OCI-LY3 (cell line): ENCODE measurements around the gene FBRSL1.

ENCODE experiments used
- H2AFZ ChIP-seq: fragments of 200-600, 300-600 bp; shearing (Covaris generic); 2 replicates; pipeline ENCODE4 v1.6.0; 2014; ENCODE audit warnings: antibody characterized with exemption, low read depth, low read length
- H3K27ac ChIP-seq: fragments of 200-600, 300-600 bp; sonication (generic); 2 replicates; pipeline ENCODE4 v1.5.1; 2014; ENCODE audit warnings: mild to moderate bottlenecking, low read length, moderate library complexity, mixed read lengths
- H3K27me3 ChIP-seq: fragments of 200-600, 300-600 bp; sonication (generic); 2 replicates; pipeline ENCODE4 v1.6.1; 2014; ENCODE audit warnings: low read depth, low read length, mixed read lengths
- H3K36me3 ChIP-seq: fragments of 200-600, 300-600 bp; sonication (generic); replicated peaks from 2 replicates; pipeline ENCODE3; 2014; ENCODE audit warnings: low read depth, low read length, mixed read lengths
- H3K4me1 ChIP-seq: fragments of 300-600, 200-600 bp; sonication (generic); 2 replicates; pipeline ENCODE4 v1.6.1; 2014; ENCODE audit warnings: low read length, mixed read lengths
- H3K4me2 ChIP-seq: fragments of 200-600, 300-600 bp; sonication (generic); 2 replicates; pipeline ENCODE4 v1.6.1; 2014; ENCODE audit warnings: low read length, mixed read lengths
- H3K4me3 ChIP-seq: fragments of 300-600, 200-600 bp; sonication (generic); 2 replicates; pipeline ENCODE4 v1.5.1; 2014; ENCODE audit warnings: antibody characterized with exemption, mild to moderate bottlenecking, low read length, moderate library complexity
- H3K79me2 ChIP-seq: fragments of 300-600, 200-600 bp; shearing (Covaris generic); 2 replicates; pipeline ENCODE4 v1.6.1; 2014; ENCODE audit warnings: mild to moderate bottlenecking, low read length, mixed read lengths
- H3K9ac ChIP-seq: fragments of 300-600, 200-600 bp; shearing (Covaris generic); 2 replicates; pipeline ENCODE4 v1.6.0; 2014; ENCODE audit warnings: mild to moderate bottlenecking, low read length, moderate library complexity
- H3K9me3 ChIP-seq: fragments of 200-600, 300-600 bp; shearing (Covaris generic); 2 replicates; pipeline ENCODE4 v1.6.1; 2014; ENCODE audit warnings: low read length, mixed read lengths; ENCODE audit not compliant: insufficient read depth
- H4K20me1 ChIP-seq: fragments of 200-600, 300-600 bp; sonication (generic); 2 replicates; pipeline ENCODE4 v1.6.1; 2016; ENCODE audit warnings: low read length, mixed read lengths; ENCODE audit not compliant: insufficient read depth
- CTCF ChIP-seq: fragments of 200-600, 300-600 bp; sonication (generic); IDR thresholded peaks from 2 replicates; pipeline ENCODE4 v1.5.1; 2014; ENCODE audit warnings: antibody characterized with exemption, low read length, low read depth
- EZH2phosphoT487 ChIP-seq: fragments of 200-600 bp; shearing (Covaris generic); IDR thresholded peaks from 2 replicates; pipeline ENCODE4 v1.6.1; 2018; ENCODE audit warnings: antibody characterized with exemption, mixed run types, low read depth

FBRSL1 gene

GRCh38 chr12:132477017-132477702, 12.8 kb upstream of the FBRSL1 start:
- no peak overlapping the region for H3K4me2 ChIP-seq
- no peak overlapping the region for H3K9ac ChIP-seq
- no peaks in the 10 kb centered on the region for H3K36me3 ChIP-seq
- H3K79me2 ChIP-seq: no peaks in the 10 kb centered on the region
- H3K27me3 ChIP-seq: peaks cover 4% of the 10 kb centered on the region; the same call in 1 of the 2 replicates
- H3K27ac ChIP-seq: no peak overlapping the region
- no peaks in the 10 kb centered on the region for H4K20me1 ChIP-seq
- no peak overlapping the region for H3K4me3 ChIP-seq
- no peak overlapping the region for H2AFZ ChIP-seq
- H3K9me3 ChIP-seq: no peaks in the 10 kb centered on the region
- H3K4me1 ChIP-seq: peaks cover 9% of the 10 kb centered on the region
- TF ChIP-seq CTCF (no peak), EZH2phosphoT487 (no peak)

- Histone ChIP-seq H3K4me3 (no peak overlapping the region), H2AFZ (no peak overlapping the region), H3K9ac (no peak overlapping the region), H4K20me1 (no peaks in the 10 kb centered on the region), H3K27ac (no peak overlapping the region), H3K4me2 (no peak overlapping the region), H3K9me3 (no peaks in the 10 kb centered on the region), H3K27me3 (peaks cover 4% of the 10 kb centered on the region; the same call in 1 of the 2 replicates), H3K79me2 (no peaks in the 10 kb centered on the region), H3K36me3 (no peaks in the 10 kb centered on the region), H3K4me1 (peaks cover 10% of the 10 kb centered on the region)
- TF ChIP-seq EZH2phosphoT487 (no peak), CTCF (no peak)
Measured at GRCh38 chr12:132477703-132478432, 12.1 kb upstream of the FBRSL1 start.

GRCh38 chr12:132478433-132478803, 11.5 kb upstream of the FBRSL1 start:
- peaks cover 10% of the 10 kb centered on the region for H3K4me1 ChIP-seq
- H3K36me3 ChIP-seq: no peaks in the 10 kb centered on the region
- H3K4me2 ChIP-seq: no peak overlapping the region
- H3K9ac ChIP-seq: no peak overlapping the region
- TF ChIP-seq EZH2phosphoT487 (no peak), CTCF (no peak)
- H3K27ac ChIP-seq: no peak overlapping the region
- H4K20me1 ChIP-seq: no peaks in the 10 kb centered on the region
- no peak overlapping the region for H2AFZ ChIP-seq
- peaks cover 4% of the 10 kb centered on the region; the same call in 1 of the 2 replicates for H3K27me3 ChIP-seq
- no peak overlapping the region for H3K4me3 ChIP-seq
- no peaks in the 10 kb centered on the region for H3K79me2 ChIP-seq
- H3K9me3 ChIP-seq: no peaks in the 10 kb centered on the region

GRCh38 chr12:132478845-132479244, 11.1 kb upstream of the FBRSL1 start:
- no peaks in the 10 kb centered on the region for H4K20me1 ChIP-seq
- no peak overlapping the region for H3K9ac ChIP-seq
- H3K4me2 ChIP-seq: no peak overlapping the region
- H3K36me3 ChIP-seq: no peaks in the 10 kb centered on the region
- H3K79me2 ChIP-seq: no peaks in the 10 kb centered on the region
- H2AFZ ChIP-seq: no peak overlapping the region
- no peak overlapping the region for H3K4me3 ChIP-seq
- H3K27ac ChIP-seq: no peak overlapping the region
- peaks cover 10% of the 10 kb centered on the region for H3K4me1 ChIP-seq
- H3K27me3 ChIP-seq: peaks cover 4% of the 10 kb centered on the region; the same call in 1 of the 2 replicates
- H3K9me3 ChIP-seq: no peaks in the 10 kb centered on the region
- no peak for TF ChIP-seq EZH2phosphoT487
- TF ChIP-seq CTCF: peak; percentile 16
